ENCODE measurements around the gene FBLN7.
A peak's percentile ranks its signal among the peaks of the same experiment; 100 is the strongest.

FBLN7 gene

DNA sequence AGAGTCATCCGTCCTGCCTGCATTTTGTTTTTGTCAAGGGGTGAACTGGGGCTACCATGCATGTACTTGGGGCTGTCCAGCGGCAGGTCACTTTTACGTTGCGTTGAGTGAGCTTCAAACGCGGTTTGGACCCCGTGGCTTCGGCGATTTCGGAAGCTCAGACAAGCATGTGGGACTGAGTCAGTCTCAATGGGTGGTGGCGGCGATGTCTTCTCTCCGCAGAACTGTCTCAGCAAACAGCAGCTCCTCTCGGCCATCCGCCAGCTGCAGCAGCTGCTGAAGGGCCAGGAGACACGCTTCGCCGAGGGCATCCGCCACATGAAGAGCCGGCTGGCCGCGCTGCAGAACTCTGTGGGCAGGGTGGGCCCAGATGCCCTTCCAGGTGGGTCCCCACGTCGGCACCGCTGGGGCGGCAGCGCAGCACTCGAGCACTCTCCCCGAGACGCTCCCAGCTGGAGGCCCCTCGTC, 21.3 kb downstream of the FBLN7 start:
- DNase-seq = no peak

DNA sequence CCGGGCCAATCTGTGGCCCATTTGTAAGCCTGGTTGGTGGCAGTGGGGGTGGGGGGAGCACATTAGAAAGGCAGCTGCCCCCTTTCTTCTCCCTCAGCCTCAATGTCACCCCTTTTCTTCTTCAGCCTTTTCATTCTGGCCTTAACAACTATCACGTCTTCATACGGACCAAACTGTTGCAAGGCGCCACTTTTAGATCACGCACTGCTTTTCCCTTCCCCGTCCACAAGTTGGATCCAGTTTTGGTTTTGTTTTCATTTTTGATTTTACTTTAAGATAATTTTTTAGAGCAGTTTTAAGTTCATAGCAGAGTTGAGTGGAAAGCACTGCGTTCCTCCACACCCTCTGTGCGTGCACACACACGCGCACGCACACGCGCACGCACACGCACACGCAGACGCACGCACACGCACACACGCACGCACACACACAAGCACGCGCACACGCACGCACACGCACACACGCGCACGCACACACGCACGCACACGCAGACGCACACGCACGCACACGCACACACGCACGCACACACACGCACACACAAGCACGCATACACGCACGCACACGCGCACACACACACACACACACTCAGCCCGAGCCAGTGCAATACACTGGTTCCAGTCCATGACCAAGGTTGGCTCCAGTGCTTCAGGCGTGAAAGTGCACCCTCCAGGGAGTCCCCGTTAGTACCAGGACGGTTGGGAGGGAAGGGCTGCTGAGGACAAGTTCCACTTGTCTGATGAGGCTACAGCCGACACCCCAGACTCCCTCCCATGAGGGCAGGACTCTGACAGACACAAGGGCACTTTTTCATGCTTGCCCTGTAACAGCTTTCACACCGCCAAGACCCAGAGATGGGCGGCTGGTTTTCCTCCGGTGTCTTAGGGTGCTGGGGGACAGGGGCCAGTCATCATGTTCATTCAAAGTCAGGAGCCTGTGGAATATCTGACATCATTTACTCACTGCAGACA, 22.4 kb downstream of the FBLN7 start:
- DNase-seq = no peak

DNA sequence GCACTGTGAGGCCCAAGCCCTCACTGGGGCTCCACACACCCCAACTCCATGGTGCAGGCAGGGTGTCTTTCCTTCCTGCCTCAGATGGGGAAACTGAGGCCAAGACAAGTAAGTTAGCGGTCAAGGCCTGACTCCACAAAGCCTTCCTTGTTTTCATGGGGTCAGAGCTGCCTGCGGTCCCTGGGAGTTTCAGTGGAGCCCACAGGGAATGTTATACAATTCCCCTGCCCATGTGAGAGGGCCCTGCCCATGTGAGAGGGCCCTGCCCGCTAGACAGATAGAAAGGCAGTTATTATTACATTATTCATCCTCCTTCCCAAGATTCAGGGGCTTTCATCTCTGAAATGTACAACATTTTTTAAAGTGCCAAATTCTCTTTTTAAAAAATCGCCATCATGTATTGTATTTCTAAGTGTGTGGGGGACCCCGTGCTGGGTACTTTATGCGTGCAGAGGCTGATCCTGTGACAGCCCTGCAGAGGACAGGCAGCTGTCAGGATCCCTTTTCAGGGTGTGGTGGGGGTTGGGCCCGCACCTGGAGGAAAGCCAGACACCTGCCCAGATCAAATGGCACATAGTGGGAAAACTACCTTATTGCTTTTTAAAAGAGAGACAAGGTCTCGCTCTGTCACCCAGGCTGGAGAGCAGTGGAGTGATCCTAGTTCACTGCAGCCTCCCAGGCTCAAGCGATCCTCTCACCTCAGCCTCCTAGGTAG, 23.4 kb downstream of the FBLN7 start:
- no peak for DNase-seq

DNA sequence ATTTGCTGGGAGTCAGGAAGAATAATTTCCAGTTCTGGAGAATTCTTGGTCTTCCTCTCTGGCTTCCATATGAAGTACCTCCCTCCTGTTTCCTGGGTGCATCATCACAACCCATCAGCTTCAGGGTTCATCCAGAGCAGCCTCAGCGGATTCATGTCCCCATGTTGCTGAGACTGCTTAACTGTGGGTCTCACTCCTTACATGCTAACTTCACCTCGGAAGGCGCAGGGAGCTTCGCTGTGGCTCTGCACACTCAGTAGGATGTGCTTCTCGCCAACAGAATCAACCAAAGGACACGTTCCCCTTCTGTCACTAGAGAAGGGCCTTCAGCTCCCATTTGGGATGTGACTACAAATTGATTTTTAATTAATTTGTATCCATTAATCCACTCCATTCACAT, 24.2 kb downstream of the FBLN7 start:
- no peak for DNase-seq

DNA sequence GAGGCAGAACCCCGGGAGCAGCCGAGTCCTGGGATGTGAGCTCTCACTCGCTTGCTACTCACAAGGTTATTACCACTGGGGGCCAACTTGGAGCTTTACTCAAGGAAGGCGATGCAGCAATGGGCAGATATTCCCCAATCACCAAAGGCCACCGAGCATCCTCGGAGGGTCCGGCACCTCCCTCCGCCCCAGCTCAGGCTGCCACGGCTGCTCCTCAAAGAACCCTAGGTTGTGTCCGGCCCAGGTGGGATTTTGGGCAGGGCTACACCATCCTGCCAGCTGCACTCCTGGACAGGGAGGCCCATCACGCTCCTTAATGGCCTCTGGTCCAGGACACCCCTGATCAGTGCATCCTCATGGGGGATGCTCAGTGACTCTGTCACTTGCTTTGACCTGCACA, 24.8 kb downstream of the FBLN7 start:
- no peak for DNase-seq

DNA sequence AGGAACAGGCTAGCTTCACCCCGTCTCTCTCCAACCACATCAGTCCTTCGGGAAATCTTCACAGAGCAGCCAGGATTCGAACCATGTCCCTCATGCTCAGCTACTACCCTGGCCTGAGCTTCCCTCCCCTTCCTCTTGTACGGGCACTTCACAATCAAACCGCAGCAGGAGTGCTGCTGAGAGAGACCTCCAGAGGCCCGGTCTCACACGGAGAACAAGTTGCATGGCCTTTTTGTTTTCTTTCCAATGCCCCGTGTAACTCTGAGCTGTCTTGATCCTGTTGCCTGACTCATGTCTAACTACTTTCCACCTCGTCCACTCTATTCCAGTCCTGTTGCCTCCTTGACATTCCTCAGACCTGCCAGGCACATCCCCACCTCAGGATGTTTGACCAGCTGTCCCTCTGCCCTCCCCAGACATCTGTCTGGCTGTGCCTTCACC, 25.4 kb downstream of the FBLN7 start:
- DNase-seq = no peak

DNA sequence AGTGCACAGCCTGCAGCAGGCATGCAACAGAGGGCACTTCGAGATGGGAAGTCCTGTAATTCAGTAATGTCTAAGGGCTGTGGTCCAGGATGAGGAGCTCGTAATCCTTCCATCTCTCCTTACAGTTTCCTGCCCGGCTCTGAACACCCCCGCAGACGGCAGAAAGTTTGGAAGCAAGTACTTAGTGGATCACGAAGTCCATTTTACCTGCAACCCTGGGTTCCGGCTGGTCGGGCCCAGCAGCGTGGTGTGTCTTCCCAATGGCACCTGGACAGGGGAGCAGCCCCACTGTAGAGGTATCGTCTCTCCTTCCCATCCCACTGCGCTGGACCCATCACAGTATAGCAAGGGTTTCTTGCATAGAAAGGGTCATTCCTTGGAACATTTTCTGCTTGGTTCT, 26.7 kb downstream of the FBLN7 start:
- DNase-seq = no peak

DNA sequence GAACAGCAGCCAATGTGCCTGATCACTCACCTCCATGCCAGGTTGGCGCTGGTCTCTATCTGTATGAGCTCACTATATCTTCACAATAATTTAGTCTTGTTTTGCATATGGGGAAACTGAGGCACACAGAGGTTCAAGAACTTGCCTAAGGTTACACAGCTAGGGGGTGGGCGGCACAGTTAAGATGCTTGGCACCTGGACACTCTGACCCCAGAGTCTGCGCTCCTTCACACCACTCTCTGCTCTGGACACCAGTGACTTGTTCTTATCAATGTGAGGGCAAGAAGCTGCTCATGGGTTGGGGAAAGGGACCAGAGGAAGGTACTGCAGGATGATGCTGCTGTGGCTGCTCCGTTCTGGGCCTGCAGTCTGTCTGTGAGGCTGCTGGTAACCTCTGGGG, 27.1 kb downstream of the FBLN7 start:
- no peak for DNase-seq

DNA sequence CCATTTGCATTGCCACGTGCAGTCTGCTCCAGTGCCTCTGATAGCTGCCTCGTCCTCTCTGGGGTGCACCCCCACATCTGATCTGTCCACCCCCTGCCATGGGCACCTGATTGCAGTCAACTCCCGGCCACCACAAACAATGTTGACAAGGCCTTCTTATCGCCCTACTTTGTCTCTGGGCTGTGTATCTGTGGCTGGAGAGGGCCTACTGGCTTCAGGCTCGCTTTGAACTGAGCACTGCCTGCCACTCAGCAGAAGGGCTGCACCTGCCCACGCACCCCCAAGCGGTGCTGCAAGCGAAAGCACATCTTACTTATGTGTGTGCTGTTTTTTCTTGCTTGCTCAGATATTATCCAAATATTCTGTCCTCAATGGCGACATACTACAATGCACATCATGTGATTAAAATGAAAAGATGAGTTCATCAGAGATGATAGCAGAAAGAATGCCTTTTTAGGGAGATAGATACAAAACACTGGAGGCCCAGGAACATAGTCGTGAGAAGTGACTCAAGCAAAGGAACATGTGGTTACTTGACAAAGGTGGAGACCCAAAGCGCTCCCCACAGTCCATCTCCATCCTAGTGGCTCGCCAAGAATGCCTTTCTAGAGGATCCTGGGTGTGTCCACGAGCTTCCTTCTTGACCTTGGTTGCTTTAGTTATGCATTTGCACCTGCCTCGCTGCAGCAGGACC, 28.8 kb downstream of the FBLN7 start:
- DNase-seq = peak; percentile 35

DNA sequence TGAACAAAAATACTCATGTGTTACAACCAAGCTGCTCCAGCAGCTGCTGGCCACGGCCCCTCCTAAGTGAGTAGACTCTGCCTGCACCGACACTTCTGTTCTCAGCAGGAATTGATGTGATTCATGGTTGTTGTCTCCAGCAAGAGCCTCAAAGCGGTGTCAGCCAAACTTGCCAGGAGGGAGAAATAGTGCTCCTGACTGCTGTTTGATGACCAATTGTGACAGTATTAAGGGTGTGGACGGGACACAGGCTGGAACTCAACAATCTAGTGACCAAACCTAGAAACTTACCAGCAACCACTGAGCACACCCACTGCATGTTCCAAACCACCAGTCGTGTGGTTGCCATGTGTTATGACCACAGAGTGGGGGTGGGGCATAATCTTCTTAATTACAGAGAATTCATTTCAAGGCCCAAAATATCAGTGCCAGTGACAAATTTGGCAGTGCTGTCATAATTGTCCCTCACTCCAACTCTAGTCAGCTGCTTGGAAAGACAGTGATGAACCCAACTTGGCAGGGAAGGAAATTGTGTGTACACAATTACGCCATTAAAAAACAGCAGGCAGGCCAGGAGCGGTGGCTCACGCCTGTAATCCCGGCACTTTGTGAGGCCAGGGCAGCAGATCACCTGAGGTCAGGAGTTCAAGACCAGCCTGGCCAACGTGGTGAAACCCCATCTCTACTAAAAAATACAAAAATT, 30.4 kb downstream of the FBLN7 start:
- DNase-seq = no peak

DNA sequence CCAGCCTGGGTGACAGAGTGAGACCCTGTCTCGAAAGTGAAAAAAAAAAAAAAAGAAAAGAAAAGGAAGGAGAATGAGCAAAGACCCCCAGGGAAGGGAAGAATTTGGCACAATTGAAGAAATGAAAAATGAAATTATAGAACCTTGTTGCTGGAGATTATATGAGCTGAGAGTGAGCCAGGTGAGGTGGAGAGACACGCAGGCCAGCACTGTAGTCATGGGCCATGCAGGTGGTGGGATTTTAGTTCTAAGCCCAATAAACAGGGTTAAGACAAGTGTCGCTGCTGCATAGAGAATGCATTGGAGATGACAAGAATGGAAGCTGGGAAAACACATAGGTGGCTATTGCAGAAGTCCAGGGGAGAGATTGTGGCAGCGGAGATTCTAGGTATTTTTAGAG, 32.3 kb downstream of the FBLN7 start:
- DNase-seq = no peak

DNA sequence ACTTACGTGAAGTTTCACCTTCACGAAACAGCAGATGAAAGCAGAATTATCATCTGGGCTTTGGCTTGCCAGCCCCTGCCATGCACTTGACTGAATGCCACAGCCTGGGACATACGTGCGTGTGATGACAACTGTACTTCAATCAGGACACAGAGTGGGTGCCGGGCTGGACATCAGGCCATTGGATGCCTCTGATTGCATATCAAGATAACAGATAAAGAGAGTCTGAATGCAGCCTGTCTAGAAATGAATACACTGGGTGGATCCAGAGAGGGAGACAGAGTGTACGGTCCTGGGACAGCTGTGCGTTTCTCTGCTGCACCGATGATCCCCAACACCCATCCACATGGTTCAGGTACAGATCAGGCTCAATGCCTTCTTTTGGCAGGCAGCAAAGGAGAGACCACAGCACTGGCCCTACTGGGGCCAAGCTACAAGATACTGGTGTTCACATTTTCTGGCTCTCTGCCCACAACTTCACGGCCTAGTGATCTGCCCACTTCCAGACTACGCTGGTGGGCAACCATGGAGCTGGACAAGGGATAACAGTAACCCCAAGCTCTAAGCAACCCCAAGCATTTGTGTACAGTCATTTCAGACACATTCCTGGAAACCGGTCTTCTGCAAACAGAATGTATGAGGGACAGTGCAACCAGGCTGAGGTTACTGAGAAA, 35.6 kb downstream of the FBLN7 start:
- DNase-seq = peak; percentile 26

DNA sequence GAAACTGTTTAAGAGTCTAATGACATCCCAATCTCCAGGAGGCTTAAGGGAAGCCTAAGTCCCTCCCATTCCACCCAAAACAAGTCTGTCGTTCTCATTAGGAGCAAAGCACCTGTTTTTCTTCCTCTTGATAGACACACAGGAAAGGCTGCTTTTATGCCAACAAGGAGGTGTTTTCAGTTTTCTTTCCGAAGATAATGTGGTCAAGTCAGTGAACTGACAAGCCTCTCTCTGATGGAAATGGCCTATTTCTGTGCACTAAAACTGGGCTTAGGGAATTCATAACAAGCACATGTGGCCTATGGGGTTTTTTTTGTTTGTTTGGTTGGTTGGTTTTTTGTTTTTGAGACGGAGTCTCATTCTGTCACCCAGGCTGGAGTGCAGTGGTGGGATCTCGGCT, 36.2 kb downstream of the FBLN7 start:
- DNase-seq = no peak

DNA sequence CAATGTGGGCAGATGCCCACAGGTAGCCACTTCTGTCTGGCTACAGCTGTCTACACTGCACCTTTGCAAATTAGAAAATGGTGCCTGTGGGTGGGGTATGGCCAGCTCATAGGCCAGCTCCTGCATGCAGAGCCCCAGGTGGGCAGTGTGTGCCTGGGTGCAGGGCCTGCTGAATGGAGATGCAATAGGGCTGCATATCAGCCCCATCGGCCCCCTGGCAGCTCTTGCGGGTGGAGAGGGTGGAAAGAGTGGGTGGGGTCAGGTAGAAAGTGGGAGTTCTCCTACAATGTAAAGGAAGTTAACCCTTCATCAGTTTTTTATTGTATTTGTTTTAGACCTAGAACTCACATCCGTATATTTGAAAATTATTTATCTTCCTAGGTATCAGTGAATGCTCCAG, 37.1 kb downstream of the FBLN7 start:
- no peak for DNase-seq

DNA sequence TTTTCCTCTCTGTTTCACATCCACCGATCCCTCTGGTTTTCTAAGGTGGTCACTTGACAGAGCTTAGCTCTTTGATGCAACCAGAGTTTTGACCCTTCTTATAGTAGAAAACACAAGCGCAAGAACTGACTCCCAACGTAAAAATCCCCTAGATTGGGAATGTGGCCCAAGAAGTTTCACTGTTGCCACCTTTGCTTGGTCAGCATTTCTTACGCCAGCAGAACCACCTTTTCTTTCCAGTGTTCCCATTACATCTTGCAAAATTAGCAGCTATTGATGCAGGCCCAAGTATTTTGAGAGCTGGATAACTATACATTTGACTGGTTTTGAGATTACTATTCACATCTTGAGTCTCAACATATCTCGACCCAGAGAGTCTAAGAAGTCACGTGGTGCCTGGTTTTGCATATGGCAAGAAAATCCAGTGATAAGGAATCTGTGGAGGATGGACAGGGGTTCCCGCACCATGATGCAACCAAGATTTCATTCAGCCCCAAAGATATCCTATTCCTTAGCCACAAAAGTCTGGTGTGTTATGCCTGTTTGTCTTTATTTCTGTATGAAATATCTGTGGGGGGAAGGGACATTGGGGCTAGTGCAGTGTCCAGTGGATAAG, 37.9 kb downstream of the FBLN7 start:
- no peak for DNase-seq

DNA sequence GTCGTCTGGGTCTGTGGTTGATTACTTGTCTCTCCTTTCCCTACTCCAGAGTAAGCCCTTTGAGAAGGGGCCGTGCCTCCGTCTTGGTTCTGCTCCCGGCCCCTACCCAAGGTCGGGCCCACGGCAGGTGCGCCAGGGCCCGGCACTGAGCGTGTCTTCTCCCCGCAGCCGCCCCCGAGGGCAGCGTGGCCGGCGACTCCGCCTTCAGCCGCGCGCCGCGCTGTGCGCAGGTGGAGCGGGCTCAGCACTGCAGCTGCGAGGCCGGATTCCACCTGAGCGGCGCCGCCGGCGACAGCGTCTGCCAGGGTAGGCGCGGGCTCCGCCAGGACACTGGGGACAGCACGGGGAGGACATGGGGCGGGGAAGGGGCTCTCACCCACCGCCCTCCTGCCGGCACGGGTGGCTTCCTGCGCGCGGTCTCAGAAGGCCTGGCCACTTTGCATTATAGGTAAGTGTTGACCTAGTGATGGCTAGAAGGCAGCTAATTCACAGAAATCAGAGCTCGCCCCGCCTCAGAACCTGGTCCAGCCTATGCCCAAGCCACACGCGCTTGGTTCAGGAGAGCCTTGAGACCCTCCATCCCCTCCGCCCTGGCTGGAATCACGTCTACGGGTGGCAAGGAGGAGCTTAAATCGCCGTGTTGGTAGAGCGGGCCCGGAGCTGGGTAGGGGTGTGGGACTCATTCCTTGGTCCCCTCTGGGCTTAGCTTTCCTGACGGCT, 43.5 kb downstream of the FBLN7 start:
- peak; percentile 82 for DNase-seq

DNA sequence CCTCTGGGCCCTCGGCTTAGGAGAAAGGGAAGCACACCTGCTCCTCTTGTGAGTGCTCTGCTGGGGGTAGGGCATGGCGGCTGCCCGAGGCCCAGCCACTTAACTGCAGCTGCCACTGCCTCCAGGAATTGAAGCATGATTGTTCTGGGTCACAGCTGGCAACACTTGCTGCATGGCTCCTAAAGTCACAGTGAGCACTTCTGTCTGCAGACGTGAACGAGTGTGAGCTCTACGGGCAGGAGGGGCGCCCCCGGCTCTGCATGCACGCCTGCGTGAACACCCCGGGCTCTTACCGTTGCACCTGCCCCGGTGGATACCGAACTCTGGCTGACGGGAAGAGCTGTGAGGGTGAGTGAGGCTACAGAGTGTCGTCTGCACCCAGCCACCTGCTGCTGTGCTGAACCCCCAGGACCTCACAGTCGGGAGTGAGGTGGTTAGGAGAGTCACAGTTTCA, 44.4 kb downstream of the FBLN7 start:
- peak; percentile 71 for DNase-seq

DNA sequence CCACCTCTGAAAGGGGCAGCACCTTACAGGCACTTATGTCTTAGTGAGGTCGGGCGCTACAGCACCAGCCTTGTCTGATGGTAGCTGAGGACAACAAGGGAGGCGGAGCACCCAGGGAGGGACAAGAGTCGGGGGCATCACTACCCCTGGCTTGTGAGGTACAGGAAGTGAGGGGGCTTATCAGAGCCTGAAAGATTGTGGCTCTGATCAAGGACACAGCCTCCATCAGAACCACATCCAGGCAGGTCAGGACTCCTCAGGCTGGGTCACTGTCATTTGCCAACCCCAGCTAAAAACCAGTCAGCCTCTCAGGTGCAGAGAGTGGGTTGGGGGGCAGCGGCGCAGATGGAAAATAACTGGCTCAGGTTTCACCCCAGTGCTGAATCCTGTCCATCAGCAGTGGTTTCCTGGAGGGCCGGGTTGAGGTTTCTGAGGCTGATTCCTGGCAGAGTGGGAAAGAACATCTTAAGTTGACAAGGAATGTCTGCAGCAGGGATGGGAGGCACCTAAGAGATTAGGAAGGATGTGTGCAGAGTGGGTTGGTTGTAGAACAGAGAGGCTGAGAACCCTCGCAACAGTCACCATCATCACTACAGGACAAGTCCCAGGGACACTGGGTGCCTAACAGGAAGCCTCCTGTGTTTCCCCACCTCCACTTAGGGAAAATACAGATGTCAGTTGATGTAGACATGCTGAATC, 45.3 kb downstream of the FBLN7 start:
- peak; percentile 40 for DNase-seq

DNA sequence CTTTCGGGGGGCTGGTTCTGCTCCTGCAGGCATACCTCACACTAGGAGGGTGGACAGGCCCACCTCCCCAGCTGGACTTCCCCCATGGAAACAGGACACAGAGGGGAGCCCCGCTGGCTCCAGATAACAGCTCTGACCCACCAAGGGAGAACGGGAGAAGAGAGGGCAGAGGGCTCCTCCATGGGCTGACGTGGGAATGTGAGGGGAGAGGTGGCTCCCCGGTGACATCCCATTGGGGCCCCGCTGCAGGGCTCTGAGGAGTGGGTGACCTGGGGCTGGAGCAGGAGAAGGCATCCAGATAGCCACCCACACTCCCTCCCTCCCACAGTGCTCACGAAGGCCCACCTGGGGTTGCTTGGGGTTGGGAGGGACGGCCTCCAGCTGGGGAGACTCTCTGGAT, 45.9 kb downstream of the FBLN7 start:
- DNase-seq = no peak

DNA sequence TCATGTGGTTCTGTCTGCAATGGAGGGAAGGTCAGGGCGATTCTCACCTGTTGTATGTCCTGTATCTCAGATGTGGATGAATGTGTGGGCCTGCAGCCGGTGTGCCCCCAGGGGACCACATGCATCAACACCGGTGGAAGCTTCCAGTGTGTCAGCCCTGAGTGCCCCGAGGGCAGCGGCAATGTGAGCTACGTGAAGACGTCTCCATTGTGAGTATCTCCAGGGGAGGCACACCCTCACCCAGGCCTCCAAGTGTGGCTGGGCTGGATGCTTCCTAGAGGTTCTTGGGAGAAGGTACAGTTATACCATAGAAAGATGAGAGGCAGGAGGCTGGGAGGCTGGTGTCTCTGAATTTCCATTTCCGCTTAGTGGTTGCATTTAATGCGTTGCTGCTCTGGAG, 46.9 kb downstream of the FBLN7 start:
- no peak for DNase-seq
